ENCODE data around the gene COBL. TPM values are rescaled to one million over a fixed set of nuclear protein-coding genes. Genes with fewer than 3 reads are reported as not detected.

Gene COBL
- total and polyA plus RNA-seq, 2 of the 4 experiments (the other 2 are of a cell fraction): under 0.01 TPM; not detected in 1

GRCh38 chr7:51269911-51270310 lies 46.7 kb downstream of the COBL start:
- Histone ChIP-seq H2AK5ac (ENCODE audit: low read depth, low read length) (no peak overlapping the region), H4K20me1 (ENCODE audit: insufficient read depth, low read length) (no peaks in the 10 kb centered on the region), H3K18ac (ENCODE audit: low read depth, low read length) (no peak overlapping the region), H2BK15ac (ENCODE audit: low read depth, low read length) (no peak overlapping the region), H3K14ac (replicated peaks; ENCODE audit: low read depth, low read length) (no peak overlapping the region), H3K9me3 (ENCODE audit: control insufficient read depth, insufficient read depth, low read length) (no peaks in the 10 kb centered on the region), H2AFZ (replicated peaks; ENCODE audit: low read length, poor library complexity) (no peak overlapping the region), H3K23ac (ENCODE audit: low read depth, low read length) (no peak overlapping the region), H2BK5ac (ENCODE audit: low read depth, low read length, poor library complexity, severe bottlenecking) (no peak overlapping the region), H2BK20ac (ENCODE audit: low read depth, low read length) (no peak overlapping the region), H3K9me1 (ENCODE audit: insufficient read depth, low read length) (no peaks in the 10 kb centered on the region), H3K4ac (ENCODE audit: low read depth, low read length) (no peak overlapping the region), H2AK9ac (replicated peaks; ENCODE audit: low read depth, low read length, poor library complexity) (no peak overlapping the region), H2BK120ac (ENCODE audit: low read depth, low read length) (no peak overlapping the region), H3K4me2 (ENCODE audit: low read depth, low read length) (no peak overlapping the region), H3K4me1 (ENCODE audit: control insufficient read depth, insufficient read depth, low read length) (no peaks in the 10 kb centered on the region), H3K79me1 (ENCODE audit: low read depth in 1 of 2, low read length in 2 of 2) (no peaks in the 10 kb centered on the region), H3K27me3 (ENCODE audit: control insufficient read depth, insufficient read depth, low read length) (no peaks in the 10 kb centered on the region), H4K8ac (ENCODE audit: low read depth in 2 of 2, low read length in 2 of 2) (no peak overlapping the region), H4K91ac (ENCODE audit: insufficient read depth, low read depth, low read length) (no peak overlapping the region), H3K27ac (ENCODE audit: insufficient read depth, low read length) (no peak overlapping the region), H3K9ac (ENCODE audit: low read depth, low read length) (no peak overlapping the region), H3K36me3 (ENCODE audit: control insufficient read depth, insufficient read depth, low read length) (no peaks in the 10 kb centered on the region), H3K56ac (ENCODE audit: extremely low read depth, insufficient read depth, low read length) (no peak overlapping the region), H4K5ac (ENCODE audit: low read depth, low read length) (no peak overlapping the region), H3K4me3 (ENCODE audit: insufficient read depth, low read depth, low read length) (no peak overlapping the region)
- 79% methylated on average over 2 of the region's 5 CpGs; no CpG with 5 or more reads in 1 of the 2 experiments for WGBS, 2 experiments (ENCODE audit: extremely low coverage in 2 of 2, insufficient read length in 1 of 2)
- BruUV-seq (replicated peaks): no TSS peak
- intact Hi-C loops (cut with micrococcal nuclease) (no loop called here), in situ Hi-C loops (cut with MboI; ENCODE audit: low sequenced_read_pairs) (no loop called here), dilution Hi-C loops (cut with HindIII; ENCODE audit: low sequenced_read_pairs, unreplicated experiment) (no loop called here)
- ChIA-PET POLR2A (ENCODE audit: unreplicated experiment) (no interaction called here), CTCF (no interaction called here)
- DNase-seq (no peak), ATAC-seq (ENCODE audit: low read depth) (no peak)
- TF ChIP-seq NFE2L2 (IDR thresholded peaks at IDR 0.05; ENCODE audit: low read depth, low read length): no peak
- TF ChIP-seq POLR2A (IDR thresholded peaks at IDR 0.05; ENCODE audit: low read depth, low read length): no peak
- TF ChIP-seq USF2 (IDR thresholded peaks at IDR 0.05; ENCODE audit: low read depth, low read length): no peak
- TF ChIP-seq RAD21 (IDR thresholded peaks at IDR 0.05; ENCODE audit: low read length): no peak
- TF ChIP-seq CEBPB (IDR thresholded peaks at IDR 0.05; ENCODE audit: low read depth, low read length): no peak
- TF ChIP-seq MAZ (IDR thresholded peaks at IDR 0.05; ENCODE audit: borderline replicate concordance, low read depth, low read length): no peak
- TF ChIP-seq BHLHE40 (IDR thresholded peaks at IDR 0.05; ENCODE audit: low read depth, low read length): no peak
- TF ChIP-seq RFX5 (IDR thresholded peaks at IDR 0.05; ENCODE audit: low read depth, low read length): no peak
- TF ChIP-seq CTCF (conservative IDR thresholded peaks at IDR 0.05; ENCODE audit: low read depth, low read length): no peak
- no peak for TF ChIP-seq RCOR1 (IDR thresholded peaks at IDR 0.05; ENCODE audit: insufficient replicate concordance, low read length)

Data from IMR-90 (cell line).